Measurements from ENCODE around the gene TNFRSF14. TPM values are rescaled to one million over a fixed set of nuclear protein-coding genes. Genes with fewer than 3 reads are reported as not detected.

Gene TNFRSF14
- total and polyA plus RNA-seq, 9 of the 15 experiments (the other 6 are each of a cell fraction or from before 2014, with no cell fraction given) = 0.11 to 2.3 (median 0.68) TPM; not detected in 2

GRCh38 chr1:2556678-2557481 lies 709 bp downstream of the TNFRSF14 start (continued):
- TF ChIP-seq VEZF1 (CRISPR knock-in tag; IDR thresholded peaks at IDR 0.05) (peak; percentile 23; the same call in 1 of the 2 replicates), CLOCK (CRISPR knock-in tag; IDR thresholded peaks at IDR 0.05; ENCODE audit: borderline replicate concordance) (no peak), ZBTB17 (CRISPR knock-in tag; IDR thresholded peaks at IDR 0.05) (0 out of 2 replicates have a peak, but pooled peaks have one; percentile 24), DLX4 (CRISPR knock-in tag; IDR thresholded peaks at IDR 0.05) (no peak), ZBTB26 (CRISPR knock-in tag; IDR thresholded peaks at IDR 0.05) (no peak), RFX7 (CRISPR knock-in tag; IDR thresholded peaks at IDR 0.05) (no peak), ZNF280B (CRISPR knock-in tag; IDR thresholded peaks at IDR 0.05) (no peak), CREB1 (IDR thresholded peaks at IDR 0.05) (no peak), CREB1 (CRISPR knock-in tag; IDR thresholded peaks at IDR 0.05) (no peak), CTCF (IDR thresholded peaks at IDR 0.05 in 2 of 3, conservative IDR thresholded peaks at IDR 0.05 in 1 of 3; ENCODE audit: insufficient read depth in 2 of 3, low read depth in 1 of 3, low read length in 3 of 3) (peak in 2 of 3 experiments; percentile 35 to 51; a peak in 4 of 6 replicates), NR2F6 (CRISPR knock-in tag; IDR thresholded peaks at IDR 0.05) (no peak), ETV1 (tag; conservative IDR thresholded peaks at IDR 0.05; ENCODE audit: low read depth) (peak; percentile 63), FOXK2 (conservative IDR thresholded peaks at IDR 0.05 in 1 of 2, IDR thresholded peaks at IDR 0.05 in 1 of 2; ENCODE audit: low read depth in 2 of 2) (no peak)
